Hematopoietic multipotent progenitor cell treated with erythropoietin and hydrocortisone succinate and interleukin-3 and kit ligand, for 4 days (in vitro differentiated cells): ENCODE results near the gene EMC9.
"Not testable (repeated sequence)": the region's sequence is repeated elsewhere in the genome, so short reads cannot be mapped to it uniquely, and the experiment has no call there.

ENCODE experiments used
- DNase-seq: peaks from one replicate; pipeline ENCODE4 v3.0.0-alpha.2; 2015

Gene EMC9

GRCh38 chr14:24129410-24129998 lies 11.9 kb downstream of the EMC9 start:
- DNase-seq: no peak

- no peak for DNase-seq
These were observed 13.7 kb downstream of the EMC9 start for GRCh38 chr14:24127673-24128072.

GRCh38 chr14:24126939-24127338 lies 14.5 kb downstream of the EMC9 start:
- no peak for DNase-seq

DNA sequence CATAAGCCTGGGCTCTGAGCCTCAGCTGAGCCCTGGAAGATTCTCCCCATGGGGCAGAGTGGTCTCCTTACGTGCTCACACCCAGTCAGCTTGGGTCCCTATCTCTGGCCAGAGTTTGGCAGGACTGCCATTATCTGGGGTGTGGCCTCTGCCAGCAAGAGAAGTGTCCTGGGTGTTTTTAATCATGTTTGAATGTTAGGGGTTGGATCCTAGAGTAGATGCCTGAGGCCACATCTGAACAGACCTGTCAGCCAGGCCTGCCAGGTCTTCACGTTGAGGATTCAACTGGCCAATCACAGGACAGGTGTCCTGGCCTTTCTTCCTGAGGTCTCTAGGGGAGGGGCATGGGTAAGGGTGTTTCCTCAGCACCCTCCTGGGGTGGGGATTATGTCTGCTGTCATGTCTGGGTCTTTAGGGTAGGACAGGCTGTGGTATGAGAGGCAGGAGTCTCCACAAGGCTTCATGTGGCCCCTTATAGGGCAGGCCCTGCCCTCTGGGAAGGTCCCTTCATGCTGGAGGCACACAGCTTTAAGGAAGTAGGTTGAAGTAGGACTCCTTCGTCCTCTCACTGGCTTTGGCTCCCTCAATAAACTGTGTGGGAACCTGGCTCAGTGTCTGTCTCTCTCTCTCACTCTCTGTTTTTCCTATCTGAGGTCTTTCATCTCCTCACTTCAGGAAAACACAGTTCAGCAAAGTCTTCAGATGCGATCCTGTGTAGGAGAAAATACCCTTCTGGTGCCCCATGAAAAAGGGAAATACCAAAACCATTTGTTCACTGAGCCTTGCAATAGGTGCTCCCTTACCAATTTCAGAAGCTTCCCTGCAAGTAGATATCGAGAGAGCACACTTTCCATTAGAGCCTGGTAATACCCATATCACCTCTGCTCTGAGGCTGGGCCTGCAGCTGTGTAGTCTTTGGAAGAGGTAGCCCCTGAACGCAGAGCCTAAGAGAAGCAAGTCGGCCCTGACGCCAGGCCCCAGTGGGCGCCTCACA lies 17.7 kb downstream of the EMC9 start:
- DNase-seq: peak; percentile 87

DNA sequence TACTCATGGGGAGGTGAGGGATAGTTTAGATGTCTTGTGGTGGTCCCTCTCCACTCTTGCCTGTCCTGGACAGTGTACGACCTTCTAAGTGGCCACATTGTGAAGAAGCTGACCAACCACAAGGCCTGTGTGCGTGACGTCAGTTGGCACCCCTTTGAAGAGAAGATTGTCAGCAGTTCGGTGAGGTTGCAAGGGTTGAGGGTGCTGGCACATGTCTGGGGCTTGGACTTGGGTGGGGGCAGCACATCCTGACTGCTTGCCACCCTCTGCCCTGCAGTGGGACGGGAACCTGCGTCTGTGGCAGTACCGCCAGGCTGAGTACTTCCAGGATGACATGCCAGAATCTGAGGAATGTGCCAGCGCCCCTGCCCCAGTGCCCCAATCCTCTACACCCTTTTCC lies 18.5 kb downstream of the EMC9 start:
- DNase-seq: peak; percentile 12

DNA sequence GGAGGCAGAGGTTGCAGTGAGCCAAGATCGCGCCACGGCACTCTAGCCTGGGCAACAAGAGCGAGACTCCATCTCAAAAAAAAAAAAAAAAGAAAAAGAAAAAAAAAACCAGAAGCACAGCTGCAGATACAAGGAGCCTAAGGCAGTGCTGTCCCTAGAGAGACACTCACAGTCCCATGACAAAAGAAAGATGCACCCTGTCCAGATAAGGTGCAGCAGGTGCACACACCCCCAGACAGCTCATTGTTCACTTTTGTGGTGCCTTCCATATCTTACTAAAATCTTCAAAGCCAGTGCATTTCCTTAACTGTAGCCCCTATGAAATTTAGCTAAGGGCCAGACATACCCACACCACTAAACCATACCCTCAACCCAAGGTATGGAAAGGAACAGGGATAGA lies 19.0 kb downstream of the EMC9 start:
- peak; percentile 19 for DNase-seq

GRCh38 chr14:24121210-24121609 lies 20.2 kb downstream of the EMC9 start:
- no peak for DNase-seq

- DNase-seq: no peak
These were observed 21.7 kb downstream of the EMC9 start for GRCh38 chr14:24119691-24120090.

DNA sequence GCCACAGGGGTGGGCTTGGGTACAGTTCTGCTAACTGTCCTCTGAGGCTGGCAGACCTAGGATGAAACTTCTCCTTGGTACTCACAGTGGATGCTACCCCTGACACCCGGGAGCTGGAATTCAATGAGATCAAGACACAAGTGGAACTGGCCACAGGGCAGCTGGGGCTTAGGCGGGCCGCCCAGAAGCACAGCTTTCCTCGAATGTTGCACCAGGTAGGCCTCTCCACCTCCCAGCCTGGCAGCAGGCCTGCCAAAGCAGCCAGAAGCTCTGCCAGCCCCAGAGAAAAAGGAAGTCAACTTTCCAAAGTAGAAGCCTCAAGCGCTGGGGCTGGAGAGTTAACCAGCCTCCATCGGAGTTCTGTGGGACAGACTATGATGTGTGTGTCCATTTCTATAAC lies 24.2 kb downstream of the EMC9 start:
- DNase-seq: no peak

DNA sequence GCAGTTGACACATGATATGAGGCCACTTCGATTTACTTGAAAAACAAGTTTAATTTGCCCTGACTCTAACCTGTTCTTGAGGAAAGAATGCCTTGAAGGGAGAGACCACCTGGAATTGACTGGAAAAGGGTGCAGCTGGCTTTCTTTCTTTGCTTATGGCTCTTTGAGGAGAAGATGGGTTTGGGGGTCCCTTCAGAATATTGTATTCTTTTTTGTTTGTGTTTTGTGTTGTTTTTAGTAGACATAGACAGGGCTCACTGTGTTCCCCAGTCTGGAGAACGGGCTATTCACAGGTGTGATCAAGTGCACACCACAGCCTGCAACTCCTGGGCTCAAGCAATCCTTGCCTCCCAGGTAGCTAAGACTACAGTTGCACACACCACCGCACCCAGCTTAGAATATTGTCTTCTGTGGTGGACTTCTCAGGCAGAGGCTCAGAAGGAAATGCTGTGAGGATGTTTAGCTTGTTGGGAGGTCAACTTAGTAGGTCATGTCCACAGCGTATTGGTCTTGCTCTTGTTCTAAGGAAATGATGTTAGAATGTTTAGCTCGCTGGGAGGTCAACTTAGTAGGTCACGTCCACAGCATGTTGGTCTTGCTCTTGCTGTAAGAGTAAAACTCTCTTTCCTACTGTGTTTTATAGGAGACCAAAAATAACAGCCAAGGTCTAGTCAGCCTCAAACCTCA lies 25.1 kb downstream of the EMC9 start:
- DNase-seq: no peak

DNA sequence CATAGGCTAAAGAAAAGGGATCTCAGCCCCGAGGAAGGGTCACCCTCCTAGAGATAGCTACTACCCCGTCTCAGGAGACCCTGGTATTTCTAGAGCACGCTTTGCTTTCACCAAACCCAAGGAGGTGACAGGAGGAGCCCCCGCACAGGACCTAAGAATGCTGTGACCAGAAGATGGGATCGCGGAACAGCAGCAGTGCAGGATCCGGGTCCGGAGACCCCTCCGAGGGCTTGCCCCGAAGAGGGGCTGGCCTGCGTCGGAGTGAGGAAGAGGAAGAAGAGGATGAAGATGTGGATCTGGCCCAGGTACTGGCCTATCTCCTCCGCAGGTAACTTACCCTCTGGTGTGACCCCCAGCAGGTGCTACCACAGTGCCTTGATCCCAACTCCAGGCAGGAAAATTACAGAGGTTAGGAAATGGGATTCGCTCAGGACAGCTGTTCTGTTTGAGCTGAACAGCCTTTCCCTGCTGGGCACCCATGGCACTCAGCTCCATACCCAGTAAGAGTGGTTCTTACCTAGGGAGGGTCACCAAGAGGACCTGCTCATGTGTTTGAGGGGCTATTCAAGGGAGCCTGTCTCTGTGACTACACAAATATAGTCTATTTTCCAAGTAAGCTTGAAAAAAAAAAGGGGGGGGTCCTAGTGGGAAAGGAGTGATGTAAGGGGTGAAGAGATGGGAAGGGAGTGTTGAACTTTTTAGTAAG lies 25.8 kb downstream of the EMC9 start:
- no peak for DNase-seq

DNA sequence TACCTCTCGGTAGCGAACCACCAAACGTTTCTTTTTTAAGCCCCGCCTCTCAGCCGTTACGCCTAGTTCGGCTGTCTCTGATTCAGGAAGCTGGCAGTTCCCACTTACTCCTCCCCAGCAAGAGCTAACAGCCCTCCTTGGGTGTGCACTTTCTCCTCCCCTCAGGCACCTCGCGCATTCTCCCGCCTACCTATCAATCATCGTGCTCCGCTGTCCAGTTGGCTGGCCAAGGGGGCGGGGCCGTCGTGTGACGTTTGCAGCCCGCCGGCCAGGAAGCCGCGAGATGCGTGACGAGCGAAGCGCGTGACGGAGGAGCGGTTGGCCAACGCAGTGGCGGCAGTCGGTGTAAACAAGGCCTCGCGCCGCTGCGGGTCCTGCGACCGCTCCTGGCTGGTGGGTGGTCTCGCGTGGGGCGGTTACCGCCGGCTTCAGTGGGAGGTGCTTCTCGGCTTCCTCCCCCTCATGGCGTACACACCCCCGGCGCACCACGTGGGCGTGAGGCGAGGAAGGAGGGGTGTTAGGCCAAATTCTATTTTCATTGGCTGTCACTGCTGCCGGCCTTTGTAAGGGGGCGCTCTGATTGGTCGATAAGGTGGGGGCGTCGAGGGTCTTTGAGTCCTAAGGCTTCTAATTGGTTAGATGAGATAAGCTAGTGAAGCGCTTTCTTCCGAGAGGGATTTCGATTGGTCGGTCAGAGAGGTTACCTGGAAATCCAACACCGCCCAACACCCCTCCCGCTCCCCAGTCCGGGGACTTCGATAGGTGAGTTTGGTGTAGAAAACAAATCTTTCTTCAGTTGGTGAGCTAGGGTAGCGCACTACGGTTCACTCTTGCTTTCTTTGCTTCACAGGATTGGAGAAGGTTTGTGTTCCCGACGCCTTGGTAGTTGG lies 26.6 kb downstream of the EMC9 start, which contains the start of the genes DCAF11 and NRL:
TSS of gene DCAF11 (plus strand) at position 246 of the 890 bp plus-strand sequence. CDS start 818 bp downstream, outside the sequence.
TSS of gene NRL (minus strand) at position 418 of the 890 bp plus-strand sequence. CDS start 32,101 bp downstream, outside the sequence.
- peak; percentile 100 for DNase-seq

DNA sequence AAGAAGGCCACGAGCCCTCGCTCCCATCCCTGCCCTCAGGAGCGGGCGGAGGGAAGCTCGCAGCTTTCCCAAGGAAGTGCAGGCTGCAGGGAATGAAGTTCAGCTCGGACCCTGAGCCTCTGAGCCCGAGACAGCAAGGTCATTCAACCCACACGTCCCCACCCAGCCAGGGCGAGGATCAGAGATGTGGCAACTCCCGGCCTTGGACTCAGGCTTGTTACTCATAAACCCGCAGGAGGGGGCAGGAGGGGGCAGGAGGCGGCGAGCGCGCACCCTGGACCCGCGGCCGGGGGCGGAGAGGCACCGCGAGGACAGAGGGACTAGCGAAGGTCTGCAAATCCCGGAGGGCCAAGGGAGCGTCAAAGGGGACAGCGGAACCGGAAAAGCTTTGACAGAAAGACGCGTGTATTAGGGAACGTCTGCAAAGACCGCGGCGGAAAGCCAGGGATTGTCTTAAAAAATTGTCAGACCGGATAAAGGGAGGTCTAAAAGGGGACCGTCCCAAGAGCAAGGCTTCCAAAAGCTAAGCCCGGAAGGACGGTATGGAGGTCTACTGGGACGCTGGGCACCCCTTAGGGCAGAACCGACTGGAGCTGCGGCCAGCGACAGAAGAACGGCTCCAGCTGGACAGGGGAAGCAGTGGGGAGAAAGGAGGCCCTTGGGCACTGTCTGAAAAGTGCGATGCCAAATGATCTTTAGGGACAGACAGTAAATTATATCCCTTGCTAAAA lies 27.4 kb downstream of the EMC9 start:
- peak; percentile 97 for DNase-seq

DNA sequence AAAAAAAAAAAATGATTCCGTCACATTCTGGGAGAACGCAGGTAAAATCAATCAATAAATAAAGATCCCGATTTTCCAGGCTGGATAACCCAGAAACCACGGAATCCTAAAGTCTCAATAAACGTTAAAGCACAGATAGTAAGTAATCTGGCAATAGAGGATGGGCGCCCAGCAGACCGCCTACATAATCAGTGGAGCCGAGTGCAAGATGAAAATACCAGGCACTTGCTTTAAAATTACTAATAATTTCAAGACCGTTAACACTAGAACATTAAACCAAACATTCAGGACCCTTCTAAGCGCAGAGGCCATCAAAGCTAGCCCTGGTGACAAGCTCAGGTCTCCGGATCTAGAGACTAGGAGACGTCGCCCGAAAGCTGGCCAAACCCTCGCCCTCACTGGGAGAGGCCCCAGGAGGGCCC lies 28.0 kb downstream of the EMC9 start:
- no peak for DNase-seq

GRCh38 chr14:24110523-24110922 lies 30.9 kb downstream of the EMC9 start:
- no peak for DNase-seq

DNA sequence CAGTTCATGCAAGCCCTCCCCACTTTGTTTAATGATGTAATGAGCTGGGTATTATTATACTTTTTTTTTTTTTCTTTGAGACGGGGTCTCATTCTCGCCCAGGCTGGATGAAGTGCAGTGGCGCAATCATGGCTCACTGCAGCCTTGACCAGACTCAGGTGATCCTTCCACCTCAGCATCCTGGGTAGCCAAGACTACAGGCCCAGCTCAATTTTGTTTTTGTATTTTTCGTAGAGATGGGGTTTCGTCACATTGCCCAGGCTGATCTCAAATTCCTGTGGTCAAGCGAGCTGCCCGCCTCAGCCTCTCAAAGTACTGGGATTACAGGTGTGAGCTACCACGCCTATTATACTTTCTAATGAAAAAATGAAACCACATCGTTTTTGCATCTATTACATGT lies 31.3 kb downstream of the EMC9 start:
- DNase-seq: no peak

GRCh38 chr14:24108336-24108874 lies 33.0 kb downstream of the EMC9 start:
- no peak for DNase-seq

- no peak for DNase-seq
These were observed 34.6 kb downstream of the EMC9 start for GRCh38 chr14:24106672-24107271.

- not testable (repeated sequence) for DNase-seq
These were observed 35.7 kb downstream of the EMC9 start for GRCh38 chr14:24105609-24106239.

GRCh38 chr14:24103451-24103850 lies 37.9 kb downstream of the EMC9 start:
- DNase-seq: no peak
